Panc1 (cell line): Measurements from ENCODE around the gene HOXA7. TPM values are rescaled to one million over a fixed set of nuclear protein-coding genes. Genes with fewer than 3 reads are reported as not detected.

ENCODE experiments used
- ATAC-seq: fragments of 200-7000 bp; cut with Tn5 transposase; 2 replicates; pipeline ENCODE4 v1.9.1; 2020; ENCODE audit warnings: mild to moderate bottlenecking, moderate library complexity
- BruUV-seq: library from RNA; stranded (reverse); fragments of 400-500 nt; replicated peaks from 2 replicates; lab custom pipeline; 2021; lab: Mats Ljungman, UMichigan
- CTCF ChIA-PET: fragments of 300-600 bp; sonication (Branson Sonifier 250); formaldehyde crosslinking; loops from one replicate; lab custom pipeline; 2022; ENCODE audit warnings: antibody characterized with exemption; lab: Charles Lee
- POLR2A ChIA-PET: fragments of 300-600 bp; sonication (Branson Sonifier 250); formaldehyde crosslinking; loops from one replicate; lab custom pipeline; 2022; ENCODE audit warnings: antibody characterized with exemption; lab: Charles Lee
- DNase-seq: peaks from one replicate; pipeline ENCODE4 v3.0.0-alpha.2; 2010; ENCODE audit warnings: low read depth, low spot score
- H3K27ac ChIP-seq: 2 replicates; pipeline ENCODE4 v1.5.1; 2011; ENCODE audit warnings: mild to moderate bottlenecking, low read length, inconsistent platforms
- H3K27me3 ChIP-seq: fragments of 200-500 bp; sonication (Bioruptor generic); 2 replicates; pipeline ENCODE4 v1.6.0; 2014; ENCODE audit warnings: low read length, inconsistent platforms; ENCODE audit not compliant: control insufficient read depth, insufficient read depth
- H3K36me3 ChIP-seq: fragments of 200-500 bp; sonication (Bioruptor generic); 2 replicates; pipeline ENCODE4 v1.5.1; 2014; ENCODE audit warnings: inconsistent platforms, mild to moderate bottlenecking, low read length, moderate library complexity; ENCODE audit not compliant: control insufficient read depth, insufficient read depth
- H3K4me1 ChIP-seq: 2 replicates; pipeline ENCODE4 v1.5.1; 2011; ENCODE audit warnings: inconsistent platforms, mild to moderate bottlenecking, low read length, moderate library complexity; ENCODE audit not compliant: control insufficient read depth, insufficient read depth
- H3K4me3 ChIP-seq, 2 experiments: 2 replicates each; pipeline ENCODE4 v1.5.1; 2011 to 2012; ENCODE audit warnings: low read depth in 2 of 2, low read length in 2 of 2, mild to moderate bottlenecking in 2 of 2, inconsistent platforms in 1 of 2, moderate library complexity in 1 of 2
- H3K9me3 ChIP-seq: fragments of 200-500 bp; sonication (Bioruptor generic); 2 replicates; pipeline ENCODE4 v1.5.1; 2014; ENCODE audit warnings: low read depth, mild to moderate bottlenecking, inconsistent platforms, low read length, moderate library complexity; ENCODE audit not compliant: control insufficient read depth, insufficient read depth
- CTCF ChIP-seq: fragments of 450-650 bp; IDR thresholded peaks from 2 replicates; pipeline ENCODE4 v1.5.1; 2017; ENCODE audit warnings: mild to moderate bottlenecking
- POLR2AphosphoS5 ChIP-seq: IDR thresholded peaks from 2 replicates; pipeline ENCODE4 v1.6.1; 2012; ENCODE audit warnings: mild to moderate bottlenecking, low read depth, low read length, moderate library complexity
- REST ChIP-seq, 2 experiments: IDR thresholded peaks; 2 replicates each; pipeline ENCODE4 v1.6.1; 2011 to 2012; ENCODE audit warnings: low read depth in 2 of 2, control low read depth in 1 of 2, low read length in 1 of 2, mild to moderate bottlenecking in 1 of 2, moderate library complexity in 1 of 2; ENCODE audit not compliant: insufficient read depth in 1 of 2
- SIN3A ChIP-seq: IDR thresholded peaks from 2 replicates; pipeline ENCODE4 v1.6.1; 2012; ENCODE audit warnings: low read depth, mild to moderate bottlenecking, low read length, moderate library complexity, borderline replicate concordance; ENCODE audit not compliant: insufficient read depth
- TCF7L2 ChIP-seq: IDR thresholded peaks from 2 replicates; pipeline ENCODE4 v1.6.1; 2011; ENCODE audit warnings: mild to moderate bottlenecking, low read depth, low read length, inconsistent platforms
- in situ Hi-C: cut with HindIII; loops from 2 replicates; pipeline ENCODE4 v1.10.0; 2016; ENCODE audit warnings: low sequenced_read_pairs, low pct_unique_long_range_greater_than_20kb
- intact Hi-C: fragments of 100-400 bp; cut with micrococcal nuclease; formaldehyde crosslinking; loops from one replicate; pipeline ENCODE4 v1.10.0; 2022; ENCODE audit not compliant: unreplicated experiment
- total RNA-seq: library from RNA; stranded (reverse); gene quantifications from one replicate; pipeline ENCODE4 v1.2.1, GENCODE V29; 2021; ENCODE audit not compliant: unreplicated experiment

Gene HOXA7
- total RNA-seq, 1 experiment from 2014 or later = not detected

GRCh38 chr7:27137640-27138315 is 18.7 kb downstream of the HOXA7 start:
- no peak for ATAC-seq
- Histone ChIP-seq H3K4me3 (no peak overlapping the region), H3K27me3 (no peaks in the 10 kb centered on the region), H3K4me1 (peaks cover 63% of the 10 kb centered on the region), H3K27ac (peak overlapping the region; percentile 98), H3K36me3 (no peaks in the 10 kb centered on the region), H3K9me3 (no peaks in the 10 kb centered on the region)
- no peak for DNase-seq
- intact Hi-C loops (no loop called here), in situ Hi-C loops (no loop called here)
- CTCF ChIA-PET = no interaction called here
- POLR2A ChIA-PET = no interaction called here
- BruUV-seq = no TSS peak
- TF ChIP-seq TCF7L2 (no peak), POLR2AphosphoS5 (no peak), REST (IDR thresholded peaks at IDR 0.05; ENCODE audit: insufficient read depth in 1 of 2, low read depth in 2 of 2, low read length in 1 of 2) (no peak), SIN3A (no peak), CTCF (no peak)

DNA sequence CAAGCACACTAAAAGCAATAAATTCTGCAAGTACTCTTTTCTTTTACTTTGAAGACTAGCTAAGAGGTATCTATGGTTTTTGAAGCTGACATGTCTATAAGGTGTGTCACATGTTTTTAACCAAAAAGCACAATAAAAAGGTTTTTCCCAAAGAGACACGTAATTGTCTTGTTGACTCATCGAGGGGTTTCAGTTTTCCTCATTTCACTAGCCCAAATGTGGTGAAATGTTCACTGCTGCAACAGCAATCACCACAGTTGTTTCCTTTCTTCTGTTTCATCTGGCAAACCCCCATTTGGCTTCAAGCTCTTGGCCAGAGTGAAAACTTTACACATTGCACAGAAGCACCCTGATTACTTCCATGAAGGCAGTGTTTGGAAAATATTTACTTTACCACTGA is 22.1 kb downstream of the HOXA7 start:
- ChIA-PET CTCF (interaction anchor here (0.7 to 1.7 kb wide), 2 partner anchors 14 to 15 kb away, joined by 3 to 5 read pairs; no protein-coding TSS in a partner anchor), POLR2A (interaction anchor here (0.7 kb wide), 1 partner anchor 14 kb away, joined by 3 read pairs; no protein-coding TSS in a partner anchor)
- in situ Hi-C loops = no loop called here
- ATAC-seq (no peak), DNase-seq (no peak)
- no peak overlapping the region for H3K4me3 ChIP-seq
- no peaks in the 10 kb centered on the region for H3K9me3 ChIP-seq
- H3K4me1 ChIP-seq = peaks cover 71% of the 10 kb centered on the region
- no TSS peak for BruUV-seq
- no peak for TF ChIP-seq REST (IDR thresholded peaks at IDR 0.05; ENCODE audit: insufficient read depth in 1 of 2, low read depth in 2 of 2, low read length in 1 of 2)
- TF ChIP-seq SIN3A = no peak
- TF ChIP-seq CTCF = no peak
- no peak for TF ChIP-seq POLR2AphosphoS5
- peak; percentile 43; the same call in 1 of the 2 replicates for TF ChIP-seq TCF7L2
- no peaks in the 10 kb centered on the region for H3K27me3 ChIP-seq
- H3K36me3 ChIP-seq = no peaks in the 10 kb centered on the region
- intact Hi-C loops = no loop called here
- H3K27ac ChIP-seq = peak overlapping the region; percentile 98
